Panc1 (cell line): Measurements from ENCODE around the gene PLCB4.

Source experiments
- CTCF ChIP-seq: fragments of 450-650 bp; IDR thresholded peaks from 2 replicates; pipeline ENCODE4 v1.5.1; 2017; ENCODE audit warnings: mild to moderate bottlenecking
- POLR2AphosphoS5 ChIP-seq: IDR thresholded peaks from 2 replicates; pipeline ENCODE4 v1.6.1; 2012; ENCODE audit warnings: mild to moderate bottlenecking, low read depth, low read length, moderate library complexity
- REST ChIP-seq, 2 experiments: IDR thresholded peaks; 2 replicates each; pipeline ENCODE4 v1.6.1; 2011 to 2012; ENCODE audit warnings: low read depth in 2 of 2, control low read depth in 1 of 2, low read length in 1 of 2, mild to moderate bottlenecking in 1 of 2, moderate library complexity in 1 of 2; ENCODE audit not compliant: insufficient read depth in 1 of 2
- SIN3A ChIP-seq: IDR thresholded peaks from 2 replicates; pipeline ENCODE4 v1.6.1; 2012; ENCODE audit warnings: low read depth, mild to moderate bottlenecking, low read length, moderate library complexity, borderline replicate concordance; ENCODE audit not compliant: insufficient read depth

- TF ChIP-seq CTCF, result no peak
- no peak for TF ChIP-seq SIN3A
- no peak for TF ChIP-seq REST (IDR thresholded peaks at IDR 0.05; ENCODE audit: insufficient read depth in 1 of 2, low read depth in 2 of 2, low read length in 1 of 2)
- no peak for TF ChIP-seq POLR2AphosphoS5
These were observed 321.6 kb downstream of the PLCB4 start for GRCh38 chr20:9390441-9390840.
